CD4-positive, alpha-beta memory T cell (primary cell): ENCODE results near the gene NELL2. TPM values are rescaled to one million over a fixed set of nuclear protein-coding genes. Genes with fewer than 3 reads are reported as not detected.
A peak's percentile ranks its signal among the peaks of the same experiment; 100 is the strongest.

Experiments
- CTCF ChIA-PET: fragments of 350-600 bp; sonication (Branson Sonifier 250); formaldehyde crosslinking; loops from one replicate; lab custom pipeline; 2021; ENCODE audit warnings: inconsistent platforms; ENCODE audit not compliant: partially characterized antibody; lab: Charles Lee
- POLR2A ChIA-PET: fragments of 350-600 bp; sonication (Branson Sonifier 250); formaldehyde crosslinking; loops from one replicate; lab custom pipeline; 2021; ENCODE audit not compliant: partially characterized antibody; lab: Charles Lee
- DNase-seq, 5 donors: peaks; one replicate each; pipeline versions ENCODE4 v3.0.0 to v3.0.0-alpha.2; 2020 to 2022; ENCODE audit warnings: mixed read lengths in 1 of 5
- H3K27ac ChIP-seq: one replicate; pipeline ENCODE4 v1.7.0; 2013; ENCODE audit warnings: low read depth, low read length
- H3K27me3 ChIP-seq: 2 replicates; pipeline ENCODE4 v1.7.0; 2013; ENCODE audit warnings: mild to moderate bottlenecking, low read length, moderate library complexity; ENCODE audit not compliant: insufficient read depth
- H3K36me3 ChIP-seq: 2 replicates; pipeline ENCODE4 v1.7.0; 2013; ENCODE audit warnings: mild to moderate bottlenecking, low read length, moderate library complexity; ENCODE audit not compliant: insufficient read depth
- H3K4me1 ChIP-seq: 2 replicates; pipeline ENCODE4 v1.7.0; 2013; ENCODE audit warnings: mild to moderate bottlenecking, low read length, moderate library complexity; ENCODE audit not compliant: insufficient read depth
- H3K4me3 ChIP-seq, 2 donors: one replicate each; pipeline ENCODE4 v1.7.0; 2013; ENCODE audit warnings: low read length in 2 of 2, mild to moderate bottlenecking in 1 of 2
- H3K9me3 ChIP-seq, 2 donors: one replicate each; pipeline ENCODE4 v1.7.0; 2013; ENCODE audit warnings: low read length in 2 of 2, control low read depth in 1 of 2; ENCODE audit not compliant: control insufficient read depth in 1 of 2
- H3K27ac Mint-ChIP-seq, 7 donors: one replicate each; pipeline ENCODE4 v1.8.0; 2020 to 2021; ENCODE audit warnings: mixed read lengths in 7 of 7, mild to moderate bottlenecking in 6 of 7, inconsistent platforms in 3 of 7, moderate library complexity in 3 of 7
- H3K27me3 Mint-ChIP-seq, 2 donors: one replicate each; pipeline ENCODE4 v1.8.0; 2020 to 2021; ENCODE audit warnings: mixed read lengths in 2 of 2
- H3K36me3 Mint-ChIP-seq, 2 donors: one replicate each; pipeline ENCODE4 v1.8.0; 2020 to 2021; ENCODE audit warnings: mixed read lengths in 2 of 2, inconsistent platforms in 1 of 2, mild to moderate bottlenecking in 1 of 2
- H3K4me1 Mint-ChIP-seq, 4 donors: one replicate each; pipeline ENCODE4 v1.8.0; 2020 to 2021; ENCODE audit warnings: mixed read lengths in 4 of 4, mild to moderate bottlenecking in 1 of 4
- H3K4me3 Mint-ChIP-seq, 8 donors: one replicate each; pipeline ENCODE4 v1.8.0; 2020 to 2021; ENCODE audit warnings: mixed read lengths in 8 of 8, mild to moderate bottlenecking in 7 of 8, moderate library complexity in 6 of 8, inconsistent platforms in 3 of 8
- H3K9me3 Mint-ChIP-seq, 8 donors: one replicate each; pipeline ENCODE4 v1.8.0; 2020 to 2021; ENCODE audit warnings: mixed read lengths in 8 of 8, mild to moderate bottlenecking in 5 of 8, inconsistent platforms in 3 of 8, moderate library complexity in 1 of 8
- intact Hi-C: fragments of 100-400 bp; cut with micrococcal nuclease; formaldehyde crosslinking; loops from one replicate; pipeline ENCODE4 v1.15.1; 2023
- polyA plus RNA-seq, 2 donors: library from polyadenylated mRNA; unstranded; fragments of 300-500 nt; fragmentation: Illumina TruSeq; gene quantifications; one replicate each; pipeline ENCODE4 v1.2.3, GENCODE V29; 2021
- total RNA-seq, 2 experiments: library from RNA; stranded (reverse); gene quantifications; one replicate each; pipeline ENCODE4 v1.2.3, GENCODE V29; 2021

Gene NELL2
- total and polyA plus RNA-seq, 4 experiments from 2014 or later = 92.8 to 257 (median 179) TPM

DNA sequence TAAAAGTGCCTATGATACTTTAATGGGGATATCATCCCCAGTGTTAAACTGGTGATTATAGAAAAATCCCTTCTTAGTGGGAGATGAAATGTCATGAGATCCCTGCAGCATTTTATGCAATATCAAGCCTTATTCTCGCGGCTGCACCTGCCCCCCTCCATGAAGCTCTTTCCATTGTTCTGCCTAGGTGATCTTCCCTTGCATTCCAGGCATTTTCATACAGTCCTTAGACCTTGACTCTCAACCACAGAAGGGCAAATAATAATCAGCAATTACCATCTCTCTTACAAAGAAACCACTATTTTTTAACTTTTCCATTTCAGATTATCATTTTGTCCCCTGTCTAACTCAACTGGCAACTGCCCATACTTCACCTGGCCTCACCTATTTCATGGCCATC, 352.3 kb downstream of the NELL2 start:
- H3K36me3 ChIP-seq = no peaks in the 10 kb centered on the region
- ChIA-PET CTCF (no interaction called here), POLR2A (no interaction called here)
- Mint-ChIP-seq H3K4me1 (no peaks in the 10 kb centered on the region), H3K27me3 (no peaks in the 10 kb centered on the region), H3K9me3 (no peaks in the 10 kb centered on the region), H3K36me3 (peaks cover 21 to 27% of the 10 kb centered on the region in 2 donors), H3K27ac (no peak overlapping the region), H3K4me3 (no peak overlapping the region)
- intact Hi-C loops = no loop called here
- H3K4me1 ChIP-seq = no peaks in the 10 kb centered on the region
- no peak overlapping the region for H3K4me3 ChIP-seq
- H3K9me3 ChIP-seq = no peaks in the 10 kb centered on the region
- no peak overlapping the region for H3K27ac ChIP-seq
- no peaks in the 10 kb centered on the region for H3K27me3 ChIP-seq
- no peak for DNase-seq

DNA sequence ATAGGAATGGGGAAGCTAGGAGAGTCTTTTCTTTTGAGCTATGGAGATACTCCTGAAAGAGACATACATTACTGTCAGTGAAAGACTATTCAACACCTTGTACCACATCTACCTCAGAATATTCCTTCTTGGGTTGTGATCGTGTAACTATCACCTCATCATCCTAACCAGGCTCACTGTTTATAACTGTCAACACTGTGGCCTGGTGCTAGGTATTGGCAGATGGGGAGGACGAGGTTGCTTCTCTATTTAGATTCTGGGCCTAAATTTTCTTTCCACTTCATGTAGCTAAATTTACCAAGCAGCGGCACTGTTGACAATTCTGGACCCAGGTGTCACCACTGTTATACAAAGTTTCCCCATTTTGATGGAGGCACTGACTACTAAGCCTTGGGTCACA, 354.4 kb downstream of the NELL2 start:
- no peak overlapping the region for H3K4me3 ChIP-seq
- no peak for DNase-seq
- Mint-ChIP-seq H3K9me3 (no peaks in the 10 kb centered on the region), H3K27me3 (no peaks in the 10 kb centered on the region), H3K36me3 (peaks cover 21 to 28% of the 10 kb centered on the region in 2 donors), H3K4me3 (no peak overlapping the region), H3K27ac (no peak overlapping the region), H3K4me1 (no peaks in the 10 kb centered on the region)
- H3K27ac ChIP-seq = no peak overlapping the region
- intact Hi-C loops = no loop called here
- H3K9me3 ChIP-seq = no peaks in the 10 kb centered on the region
- ChIA-PET POLR2A (no interaction called here), CTCF (no interaction called here)
- no peaks in the 10 kb centered on the region for H3K27me3 ChIP-seq
- H3K36me3 ChIP-seq = no peaks in the 10 kb centered on the region
- H3K4me1 ChIP-seq = no peaks in the 10 kb centered on the region

DNA sequence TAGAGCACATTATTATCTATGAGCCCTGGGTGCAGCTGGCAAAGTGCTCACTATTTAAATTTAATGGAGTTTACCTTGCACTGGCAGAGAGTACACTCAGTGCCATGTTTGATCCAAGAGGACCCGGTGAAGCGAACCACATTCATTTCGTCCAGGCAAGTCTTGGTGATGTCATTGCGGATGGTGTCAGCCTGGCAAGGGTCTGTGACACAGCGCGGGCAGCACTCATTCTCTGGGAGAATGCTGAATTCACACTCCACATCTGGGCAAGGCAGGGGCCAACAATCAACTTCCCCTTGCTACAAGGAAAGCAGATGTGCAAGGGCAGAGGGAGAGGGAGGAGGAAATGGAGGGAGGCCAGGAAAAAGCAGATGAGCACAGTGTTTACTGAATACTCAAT, 356.2 kb downstream of the NELL2 start:
- H3K9me3 Mint-ChIP-seq = no peaks in the 10 kb centered on the region
- POLR2A ChIA-PET = no interaction called here
- peaks cover 0 to 1% (median 0%) of the 10 kb centered on the region in 4 donors for H3K4me1 Mint-ChIP-seq
- H3K27ac Mint-ChIP-seq = peak overlapping the region in 1 of 7 donors; percentile 63
- H3K27me3 Mint-ChIP-seq = no peaks in the 10 kb centered on the region
- DNase-seq = no peak
- no peak overlapping the region for H3K4me3 Mint-ChIP-seq
- H3K4me1 ChIP-seq = no peaks in the 10 kb centered on the region
- H3K9me3 ChIP-seq = no peaks in the 10 kb centered on the region
- no peak overlapping the region for H3K4me3 ChIP-seq
- intact Hi-C loops = no loop called here
- CTCF ChIA-PET = no interaction called here
- peaks cover 26 to 29% of the 10 kb centered on the region in 2 donors for H3K36me3 Mint-ChIP-seq
- H3K27ac ChIP-seq = no peak overlapping the region
- no peaks in the 10 kb centered on the region for H3K36me3 ChIP-seq
- H3K27me3 ChIP-seq = no peaks in the 10 kb centered on the region

DNA sequence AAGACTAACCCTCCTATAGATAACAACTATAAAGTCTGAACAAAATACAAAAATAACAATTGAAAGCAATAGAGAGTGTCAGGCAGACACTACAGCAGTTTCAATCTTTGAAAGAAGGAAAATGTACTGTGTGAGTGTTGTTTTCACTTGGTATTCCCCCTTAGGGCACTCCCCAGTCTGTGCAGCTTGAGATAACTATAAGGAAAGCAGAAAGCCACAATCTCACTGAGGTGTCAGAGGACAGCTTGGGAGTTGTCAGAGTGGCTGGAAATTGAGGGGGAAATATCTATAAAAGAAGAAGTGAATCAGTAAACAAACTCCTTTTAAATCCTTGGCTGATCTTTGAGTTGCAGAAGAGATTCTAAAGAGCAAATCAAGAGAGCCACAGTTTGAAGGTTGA, 364.8 kb downstream of the NELL2 start:
- H3K9me3 ChIP-seq = no peaks in the 10 kb centered on the region
- Mint-ChIP-seq H3K4me1 (peaks cover 0 to 1% (median 0%) of the 10 kb centered on the region in 4 donors), H3K4me3 (no peak overlapping the region), H3K27ac (no peak overlapping the region), H3K27me3 (no peaks in the 10 kb centered on the region), H3K36me3 (peaks cover 7 to 21% of the 10 kb centered on the region in 2 donors), H3K9me3 (no peaks in the 10 kb centered on the region)
- POLR2A ChIA-PET = no interaction called here
- no peak overlapping the region for H3K4me3 ChIP-seq
- no peaks in the 10 kb centered on the region for H3K27me3 ChIP-seq
- no peaks in the 10 kb centered on the region for H3K36me3 ChIP-seq
- CTCF ChIA-PET = no interaction called here
- intact Hi-C loops = no loop called here
- no peak for DNase-seq
- H3K27ac ChIP-seq = no peak overlapping the region
- H3K4me1 ChIP-seq = no peaks in the 10 kb centered on the region

DNA sequence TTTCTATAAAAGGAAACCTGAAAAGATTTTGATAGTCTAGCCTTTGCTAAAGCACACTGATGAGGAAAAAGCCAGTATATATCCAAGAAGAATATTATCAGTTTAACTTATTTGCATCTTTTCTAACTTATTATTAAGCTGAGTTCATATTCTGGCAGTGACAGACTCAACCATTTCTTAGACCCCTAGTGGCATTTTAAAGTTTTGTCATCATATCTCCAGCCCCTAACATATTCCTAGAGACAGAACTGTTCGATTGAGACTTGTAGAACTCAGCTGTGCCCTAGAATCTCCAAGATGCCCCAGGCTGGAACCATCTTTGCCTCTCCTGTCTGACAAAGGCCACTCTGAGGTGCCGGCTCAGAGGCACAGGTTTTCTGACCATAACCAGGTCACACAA, 365.6 kb downstream of the NELL2 start:
- intact Hi-C loops = no loop called here
- no peak for DNase-seq
- no peaks in the 10 kb centered on the region for H3K27me3 Mint-ChIP-seq
- Histone ChIP-seq H3K4me3 (no peak overlapping the region), H3K27ac (no peak overlapping the region), H3K27me3 (no peaks in the 10 kb centered on the region), H3K9me3 (no peaks in the 10 kb centered on the region), H3K36me3 (no peaks in the 10 kb centered on the region), H3K4me1 (no peaks in the 10 kb centered on the region)
- no peak overlapping the region for H3K27ac Mint-ChIP-seq
- CTCF ChIA-PET = no interaction called here
- no peak overlapping the region for H3K4me3 Mint-ChIP-seq
- H3K9me3 Mint-ChIP-seq = no peaks in the 10 kb centered on the region
- no peaks in the 10 kb centered on the region for H3K4me1 Mint-ChIP-seq
- H3K36me3 Mint-ChIP-seq = peaks cover 4 to 20% of the 10 kb centered on the region in 2 donors
- POLR2A ChIA-PET = no interaction called here

DNA sequence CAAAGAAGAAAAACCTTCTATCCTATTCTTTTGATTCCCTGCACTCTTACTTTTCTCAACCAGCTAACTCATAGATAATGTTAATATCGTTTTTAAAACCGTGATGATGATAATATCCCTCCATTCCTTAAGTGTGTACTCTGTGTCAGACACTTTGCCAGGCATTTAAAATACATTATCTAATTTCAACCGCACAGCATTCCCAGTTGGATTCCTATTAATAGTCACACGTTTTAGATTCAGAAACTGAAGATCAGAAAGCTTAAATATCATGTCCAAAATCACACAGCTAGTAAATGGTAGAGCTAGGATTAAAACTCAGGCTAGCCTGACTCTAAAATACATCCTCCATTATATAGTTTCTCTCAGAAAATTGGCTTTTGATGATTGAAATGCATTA, 366.0 kb downstream of the NELL2 start:
- Mint-ChIP-seq H3K4me1 (no peaks in the 10 kb centered on the region), H3K27ac (no peak overlapping the region), H3K36me3 (peaks cover 4 to 20% of the 10 kb centered on the region in 2 donors), H3K27me3 (no peaks in the 10 kb centered on the region), H3K9me3 (no peaks in the 10 kb centered on the region), H3K4me3 (no peak overlapping the region)
- H3K4me3 ChIP-seq = no peak overlapping the region
- H3K9me3 ChIP-seq = no peaks in the 10 kb centered on the region
- intact Hi-C loops = no loop called here
- no peak overlapping the region for H3K27ac ChIP-seq
- ChIA-PET CTCF (no interaction called here), POLR2A (no interaction called here)
- no peaks in the 10 kb centered on the region for H3K4me1 ChIP-seq
- H3K36me3 ChIP-seq = no peaks in the 10 kb centered on the region
- no peak for DNase-seq
- H3K27me3 ChIP-seq = no peaks in the 10 kb centered on the region

DNA sequence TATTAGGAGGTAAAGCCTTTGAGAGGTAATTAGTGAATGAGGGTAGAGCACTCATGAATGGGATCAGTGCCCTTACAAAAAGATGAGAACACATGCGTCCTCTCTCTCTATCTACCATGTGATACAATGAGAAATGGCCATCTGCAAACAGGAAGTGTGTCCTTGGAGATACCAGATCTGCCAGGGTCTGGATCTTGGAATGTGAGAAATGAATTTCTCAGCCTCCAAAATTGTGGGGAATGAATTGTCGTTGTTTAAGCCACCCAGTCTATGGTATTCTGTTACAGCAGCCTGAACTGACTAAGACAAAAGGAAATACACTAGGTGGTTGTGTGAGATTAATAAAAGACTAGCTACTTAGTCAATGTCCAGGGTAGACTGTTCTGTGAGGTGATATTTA, 366.6 kb downstream of the NELL2 start:
- H3K27ac Mint-ChIP-seq = peak overlapping the region in 1 of 7 donors; percentile 18
- no peaks in the 10 kb centered on the region for H3K27me3 Mint-ChIP-seq
- CTCF ChIA-PET = no interaction called here

DNA sequence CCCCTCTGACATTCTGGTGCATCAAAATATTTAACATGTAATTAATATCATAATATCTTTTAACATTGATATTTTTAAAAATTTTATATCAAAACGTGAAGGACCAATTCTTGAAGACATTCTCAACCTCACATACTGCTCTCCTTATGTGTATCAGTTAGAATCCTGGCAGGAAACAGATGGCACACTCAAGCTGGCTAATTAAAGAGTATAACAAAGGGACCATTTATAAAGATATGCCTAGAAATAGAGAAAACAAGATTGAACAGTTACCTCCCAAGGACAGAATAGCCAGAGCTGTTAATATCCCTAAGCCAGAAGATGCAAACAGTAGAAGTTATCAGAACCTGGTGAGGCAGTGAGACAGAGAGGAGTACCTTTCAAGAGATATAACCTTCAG, 368.7 kb downstream of the NELL2 start:
- DNase-seq = no peak
- Histone ChIP-seq H3K27ac (no peak overlapping the region), H3K36me3 (no peaks in the 10 kb centered on the region), H3K4me3 (no peak overlapping the region), H3K4me1 (no peaks in the 10 kb centered on the region), H3K27me3 (no peaks in the 10 kb centered on the region), H3K9me3 (no peaks in the 10 kb centered on the region)
- Mint-ChIP-seq H3K4me3 (no peak overlapping the region), H3K36me3 (peaks cover 4 to 15% of the 10 kb centered on the region in 2 donors), H3K27me3 (no peaks in the 10 kb centered on the region), H3K9me3 (peaks cover 0 to under 1% (median 0%) of the 10 kb centered on the region in 8 donors), H3K4me1 (no peaks in the 10 kb centered on the region), H3K27ac (no peak overlapping the region)
- intact Hi-C loops = no loop called here
- ChIA-PET CTCF (no interaction called here), POLR2A (no interaction called here)

More for the DNA sequence above, 366.6 kb downstream of the NELL2 start:
- Mint-ChIP-seq H3K4me1 (no peaks in the 10 kb centered on the region), H3K9me3 (no peaks in the 10 kb centered on the region), H3K36me3 (peaks cover 4 to 20% of the 10 kb centered on the region in 2 donors), H3K4me3 (no peak overlapping the region)
- Histone ChIP-seq H3K4me3 (no peak overlapping the region), H3K4me1 (no peaks in the 10 kb centered on the region), H3K36me3 (no peaks in the 10 kb centered on the region), H3K9me3 (no peaks in the 10 kb centered on the region), H3K27me3 (no peaks in the 10 kb centered on the region), H3K27ac (no peak overlapping the region)
- POLR2A ChIA-PET = no interaction called here
- no peak for DNase-seq
- intact Hi-C loops = no loop called here
